ENCODE measurements around the gene SYTL2.
"Not testable (repeated sequence)": the region's sequence is repeated elsewhere in the genome, so short reads cannot be mapped to it uniquely, and the experiment has no call there.

The SYTL2 gene, protein sequence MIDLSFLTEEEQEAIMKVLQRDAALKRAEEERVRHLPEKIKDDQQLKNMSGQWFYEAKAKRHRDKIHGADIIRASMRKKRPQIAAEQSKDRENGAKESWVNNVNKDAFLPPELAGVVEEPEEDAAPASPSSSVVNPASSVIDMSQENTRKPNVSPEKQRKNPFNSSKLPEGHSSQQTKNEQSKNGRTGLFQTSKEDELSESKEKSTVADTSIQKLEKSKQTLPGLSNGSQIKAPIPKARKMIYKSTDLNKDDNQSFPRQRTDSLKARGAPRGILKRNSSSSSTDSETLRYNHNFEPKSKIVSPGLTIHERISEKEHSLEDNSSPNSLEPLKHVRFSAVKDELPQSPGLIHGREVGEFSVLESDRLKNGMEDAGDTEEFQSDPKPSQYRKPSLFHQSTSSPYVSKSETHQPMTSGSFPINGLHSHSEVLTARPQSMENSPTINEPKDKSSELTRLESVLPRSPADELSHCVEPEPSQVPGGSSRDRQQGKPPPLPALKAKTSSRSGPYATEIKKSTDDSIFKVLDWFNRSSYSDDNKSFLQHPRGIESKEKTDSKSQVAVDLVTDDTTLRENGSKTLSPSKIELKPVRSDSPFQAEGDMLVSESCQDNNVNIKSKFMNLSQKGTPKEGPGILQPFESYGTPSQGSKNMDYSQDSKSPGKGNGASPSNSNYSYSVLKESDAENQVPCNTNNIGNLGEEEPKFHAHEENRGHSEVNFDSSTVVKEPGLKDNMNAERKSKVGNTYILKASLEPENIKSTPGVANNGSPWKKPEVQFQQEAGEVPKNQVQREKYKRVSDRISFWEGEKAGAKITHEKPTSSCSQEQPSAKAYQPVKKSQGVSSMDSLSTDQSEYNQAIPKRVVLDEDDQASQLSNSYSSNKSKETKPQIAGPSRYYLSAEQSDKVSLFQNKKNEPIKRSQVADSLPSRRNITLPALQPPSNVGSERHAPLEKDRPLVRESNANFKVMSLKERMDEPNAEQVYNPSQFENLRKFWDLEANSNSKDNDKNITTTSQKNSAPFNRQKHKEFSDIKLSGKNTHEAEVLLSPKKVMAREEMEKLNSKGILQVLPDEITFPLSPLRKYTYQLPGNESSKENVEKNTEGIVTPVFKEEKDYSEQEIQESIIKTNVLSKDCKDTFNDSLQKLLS (N-terminal part only)

DNA sequence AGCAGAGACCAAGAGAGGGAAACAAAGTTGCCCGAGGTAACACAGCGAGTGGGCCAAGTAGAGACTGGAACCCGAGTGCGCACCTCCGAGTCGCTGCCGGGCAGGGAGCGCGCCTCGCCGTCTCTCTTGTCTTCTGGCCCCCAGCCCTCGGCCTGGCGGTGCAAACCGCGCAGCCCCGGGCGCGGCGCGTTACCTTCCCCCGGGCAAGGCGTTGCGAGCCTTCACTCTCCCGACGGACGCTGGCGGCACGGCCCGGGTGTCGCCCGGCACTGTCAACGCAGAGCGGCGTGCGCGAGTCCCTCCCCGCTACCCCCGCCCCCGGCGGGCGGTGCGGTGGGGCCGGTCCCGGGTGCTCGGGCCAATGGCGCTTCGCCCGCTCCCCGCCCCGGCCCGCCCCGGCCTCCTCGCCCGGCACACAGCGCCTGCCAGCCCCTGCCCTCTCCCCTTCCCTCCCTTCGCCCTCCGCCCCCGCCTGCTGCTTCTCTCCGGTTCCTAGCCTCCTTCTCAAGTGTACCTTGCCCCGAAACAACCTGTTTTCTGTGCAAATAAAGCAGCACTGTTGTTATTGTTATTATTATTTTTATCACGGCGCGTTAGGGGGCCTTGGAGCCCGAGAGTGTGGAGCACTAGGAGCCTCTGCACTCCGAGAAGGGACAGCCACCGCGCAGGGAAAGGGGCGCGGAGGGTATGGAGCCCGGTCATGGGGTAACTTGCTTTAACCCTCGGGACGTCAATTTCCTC is at the start of gene SYTL2:
Gene SYTL2 (minus strand): TSS at position 271 of the 741 bp plus-strand sequence. CDS start 53,416 bp downstream, outside the sequence.
- peak; percentile 64 to 71 for DNase-seq (ENCODE audit: low read depth in 2 of 2)

DNA sequence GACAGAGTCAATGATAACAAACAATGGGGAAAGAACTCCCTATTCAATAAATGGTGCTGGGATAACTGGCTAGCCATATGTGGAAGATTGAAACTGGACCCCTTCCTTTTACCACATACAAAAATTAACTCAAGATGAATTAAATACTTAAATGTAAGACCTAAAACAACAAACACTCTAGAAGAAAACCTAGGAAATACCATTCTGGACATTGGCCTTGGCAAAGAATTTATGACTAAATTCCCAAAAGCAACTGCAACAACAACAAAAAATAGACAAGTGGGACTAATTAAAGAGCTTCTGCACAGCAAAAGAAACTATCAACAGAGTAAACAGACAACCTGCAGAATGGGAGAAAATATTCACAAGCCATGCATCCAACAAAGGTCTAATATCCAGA is 48.6 kb upstream of the SYTL2 start:
- not testable (repeated sequence) for DNase-seq (ENCODE audit: low read depth in 2 of 2)

DNA sequence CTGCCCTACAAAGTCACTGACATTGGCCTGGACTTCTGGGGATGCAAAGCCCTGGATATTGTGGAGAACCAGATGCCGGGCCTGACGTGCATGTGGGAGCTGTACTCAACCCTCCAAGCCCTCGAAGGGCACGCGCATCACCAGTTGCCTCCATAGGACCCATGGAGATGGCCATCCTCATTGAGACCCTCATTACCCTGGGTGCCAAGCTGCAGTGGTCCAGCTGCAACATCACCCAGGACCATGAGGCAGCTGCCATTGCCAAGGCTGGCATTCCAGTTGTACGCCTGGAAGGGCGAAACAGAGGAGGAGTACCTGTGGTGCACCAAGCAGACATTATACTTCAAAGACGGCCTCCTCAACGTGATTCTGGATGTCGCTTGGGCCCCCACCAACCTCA is 46.2 kb upstream of the SYTL2 start:
- DNase-seq (ENCODE audit: low read depth in 2 of 2), result no peak

DNA sequence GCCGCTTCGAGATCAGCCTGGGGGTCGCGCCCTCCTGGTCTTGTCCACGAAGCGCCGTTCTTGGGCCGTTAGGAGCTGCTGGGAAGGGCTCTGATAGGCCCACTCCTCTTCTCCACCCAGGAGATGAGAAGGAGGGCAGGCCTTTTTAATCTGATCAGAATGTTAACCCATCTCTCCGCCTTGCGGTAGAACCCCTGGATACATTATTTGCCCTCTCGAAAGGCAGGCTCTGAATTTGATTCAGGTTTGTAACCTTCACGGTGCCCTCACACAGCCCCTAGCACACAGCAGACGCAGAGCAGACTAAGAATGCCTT is 44.4 kb upstream of the SYTL2 start, which contains the start of gene CCDC83:
Gene CCDC83 (plus strand): TSS at position 43 of the 316 bp plus-strand sequence. CDS start 9,741 bp downstream, outside the sequence.
- DNase-seq (ENCODE audit: low read depth in 2 of 2), result no peak

DNA sequence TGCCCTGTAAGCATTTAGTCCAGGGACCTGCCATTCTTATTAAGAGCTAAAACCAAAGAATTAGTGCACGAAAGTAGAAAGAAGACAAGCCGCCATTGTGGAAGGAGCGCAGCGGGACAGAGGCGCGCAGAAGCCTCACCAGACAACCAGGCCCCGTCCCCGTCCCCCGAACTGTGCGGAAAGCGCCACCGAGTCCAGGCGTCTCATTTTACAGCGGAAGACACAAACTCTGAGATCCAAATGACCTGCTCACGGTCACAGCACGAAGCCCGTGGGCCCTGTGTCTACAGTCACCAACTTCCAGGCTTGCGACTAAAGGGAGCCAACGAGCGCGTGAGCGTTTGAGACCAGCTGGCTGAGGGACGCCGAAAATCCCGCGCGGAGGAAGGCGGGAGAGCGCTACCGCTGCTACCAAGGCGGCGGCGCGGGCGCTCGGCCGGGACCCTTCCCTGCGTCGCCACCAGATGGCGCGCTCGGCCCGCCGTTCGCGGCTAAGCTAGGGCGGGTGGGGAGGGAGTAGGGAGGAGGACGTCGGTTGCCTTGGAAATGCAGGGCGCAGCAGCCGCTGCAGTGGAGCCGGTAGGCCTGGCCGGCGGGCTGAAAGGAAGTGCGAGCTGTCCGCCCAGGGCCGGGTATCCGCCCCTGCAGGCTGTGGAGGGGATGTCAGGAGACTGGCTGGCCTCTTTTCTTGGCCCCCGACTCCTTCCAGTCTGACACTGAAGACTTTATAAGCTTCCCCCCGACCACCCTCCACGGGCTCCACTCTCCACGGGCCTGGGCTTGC is 43.8 kb upstream of the SYTL2 start:
- DNase-seq (ENCODE audit: low read depth in 2 of 2), result peak; percentile 88

DNA sequence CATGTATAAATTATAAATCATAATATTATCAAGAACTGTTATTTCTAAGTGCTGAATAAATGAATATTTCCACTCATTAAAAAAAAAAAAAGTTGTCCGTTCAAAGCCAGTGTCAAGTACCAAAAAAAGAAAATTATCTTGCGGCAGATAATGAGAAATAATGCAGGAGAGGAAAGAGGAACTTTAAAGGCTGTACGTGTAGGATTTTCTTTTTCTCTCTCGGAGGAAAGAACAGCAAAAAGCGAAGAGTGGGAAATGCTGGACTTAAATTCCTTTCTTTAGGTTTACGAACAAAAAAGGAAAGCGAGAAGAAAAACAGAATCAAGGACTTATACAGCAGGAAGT is 43.2 kb upstream of the SYTL2 start:
- DNase-seq (ENCODE audit: low read depth in 2 of 2), result no peak

DNA sequence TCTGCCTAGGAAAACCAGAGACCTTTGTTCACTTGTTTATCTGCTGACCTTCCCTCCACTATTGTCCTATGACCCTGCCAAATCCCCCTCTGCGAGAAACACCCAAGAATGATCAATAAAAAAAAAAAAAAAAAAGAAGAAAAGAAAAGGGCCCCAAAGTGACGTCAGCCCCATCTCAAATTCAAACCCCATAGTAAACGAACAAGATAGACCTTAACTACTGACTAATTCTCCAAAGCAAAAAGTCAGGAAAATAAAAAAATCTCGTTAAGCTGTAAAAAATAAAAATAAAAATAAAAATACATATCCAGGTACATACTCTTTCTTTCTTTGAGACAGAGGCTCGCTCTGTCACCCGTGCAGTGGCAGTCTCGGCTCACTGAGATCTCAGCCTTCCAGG is 42.6 kb upstream of the SYTL2 start:
- DNase-seq (ENCODE audit: low read depth in 2 of 2), result not testable (repeated sequence)

DNA sequence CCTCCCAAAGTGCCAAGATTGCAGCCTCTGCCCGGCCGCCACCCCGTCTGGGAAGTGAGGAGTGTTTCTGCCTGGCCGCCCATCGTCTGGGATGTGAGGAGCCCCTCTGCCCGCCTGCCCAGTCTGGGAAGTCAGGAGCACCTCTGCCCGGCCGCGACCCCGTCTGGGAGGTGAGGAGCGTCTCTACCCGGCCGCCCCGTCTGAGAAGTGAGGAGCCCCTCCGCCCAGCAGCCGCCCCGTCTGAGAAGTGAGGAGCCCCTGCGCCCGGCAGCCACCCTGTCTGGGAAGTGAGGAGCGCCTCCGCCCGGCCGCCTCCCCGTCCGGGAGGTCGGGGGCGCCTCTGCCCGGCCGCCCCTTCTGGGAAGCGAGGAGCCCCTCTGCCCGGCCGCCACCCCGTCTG is 41.8 kb upstream of the SYTL2 start:
- not testable (repeated sequence) for DNase-seq (ENCODE audit: low read depth in 2 of 2)

DNA sequence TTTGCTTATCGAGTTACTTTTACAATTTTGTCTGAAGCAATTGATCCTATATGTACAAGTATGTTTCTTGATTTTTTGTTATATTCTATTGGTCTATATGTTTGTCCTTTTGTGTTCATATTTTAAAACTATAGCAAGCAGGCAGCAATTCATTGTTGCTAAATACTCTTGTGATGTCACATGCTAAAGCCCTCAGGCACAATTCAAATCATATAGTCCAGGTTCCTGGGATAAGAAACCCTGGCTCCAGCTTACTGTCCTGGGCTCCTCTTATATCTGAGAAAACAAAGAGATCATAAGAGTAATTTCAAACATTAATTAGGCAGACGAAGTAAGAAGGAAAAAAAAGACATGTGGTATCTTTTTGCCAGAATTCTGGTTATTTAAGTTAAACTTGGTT is 37.6 kb upstream of the SYTL2 start:
- no peak for DNase-seq (ENCODE audit: low read depth in 2 of 2)

DNA sequence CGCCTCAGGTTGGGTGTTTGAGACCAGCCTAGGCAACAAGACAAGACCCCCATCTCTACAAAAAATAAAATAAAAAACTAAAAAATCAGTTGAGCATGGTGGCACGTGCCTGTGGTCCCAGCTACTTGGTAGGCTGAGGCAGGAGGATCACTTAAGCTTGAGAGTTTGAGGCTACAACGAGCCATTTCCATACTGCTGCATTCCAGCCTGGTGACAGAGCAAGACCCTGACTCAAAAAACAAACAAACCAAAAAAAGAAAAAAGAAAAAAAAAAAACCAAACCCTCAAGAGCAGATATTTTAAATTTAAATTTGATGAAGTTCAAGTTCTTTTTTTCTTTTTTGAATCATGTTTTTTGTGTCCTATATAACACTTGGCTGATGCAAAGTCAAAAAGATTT is 37.1 kb upstream of the SYTL2 start:
- DNase-seq (ENCODE audit: low read depth in 2 of 2), result no peak

DNA sequence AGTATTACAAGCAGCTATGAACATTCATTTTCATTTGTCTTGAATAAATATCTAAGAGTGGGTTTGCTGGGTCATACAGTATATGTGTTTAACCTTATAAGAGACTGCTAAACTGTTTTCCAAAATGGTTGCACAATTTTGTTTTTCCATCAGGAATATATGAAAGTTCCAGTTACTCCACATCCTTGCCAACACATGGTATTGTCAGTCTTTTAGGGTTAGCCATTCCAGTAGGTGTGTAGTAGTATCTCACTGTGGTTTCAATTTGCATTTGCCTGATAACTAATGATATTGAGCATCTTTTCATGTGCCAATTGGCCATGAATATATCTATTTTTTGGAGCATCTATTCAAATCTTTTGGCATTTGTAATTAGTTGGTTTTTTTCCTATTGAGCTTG is 36.5 kb upstream of the SYTL2 start:
- no peak for DNase-seq (ENCODE audit: low read depth in 2 of 2)

DNA sequence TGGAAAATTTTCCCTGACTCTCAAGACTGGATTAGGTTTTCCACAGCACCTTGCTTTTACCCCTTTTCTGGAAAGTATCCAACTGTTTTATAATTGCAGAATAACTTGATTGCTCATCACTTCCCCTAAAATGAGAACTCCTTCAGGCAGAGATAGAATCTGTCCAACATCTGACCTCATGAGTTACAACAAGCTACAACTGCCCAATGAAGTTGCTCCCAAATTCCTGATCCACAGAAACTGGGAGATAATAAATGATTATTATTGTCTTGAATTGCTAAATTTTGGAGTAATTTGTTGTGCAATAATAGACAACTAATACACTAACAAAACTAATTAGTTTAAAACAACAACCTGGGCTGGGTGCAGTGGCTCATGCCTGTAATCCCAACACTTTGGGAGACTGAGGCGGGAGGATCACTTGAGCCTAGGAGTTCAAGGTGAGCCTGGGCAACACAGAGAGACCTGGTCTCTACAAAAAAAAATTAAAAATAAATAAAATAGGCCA is 34.2 kb upstream of the SYTL2 start:
- DNase-seq (ENCODE audit: low read depth in 2 of 2), result no peak

DNA sequence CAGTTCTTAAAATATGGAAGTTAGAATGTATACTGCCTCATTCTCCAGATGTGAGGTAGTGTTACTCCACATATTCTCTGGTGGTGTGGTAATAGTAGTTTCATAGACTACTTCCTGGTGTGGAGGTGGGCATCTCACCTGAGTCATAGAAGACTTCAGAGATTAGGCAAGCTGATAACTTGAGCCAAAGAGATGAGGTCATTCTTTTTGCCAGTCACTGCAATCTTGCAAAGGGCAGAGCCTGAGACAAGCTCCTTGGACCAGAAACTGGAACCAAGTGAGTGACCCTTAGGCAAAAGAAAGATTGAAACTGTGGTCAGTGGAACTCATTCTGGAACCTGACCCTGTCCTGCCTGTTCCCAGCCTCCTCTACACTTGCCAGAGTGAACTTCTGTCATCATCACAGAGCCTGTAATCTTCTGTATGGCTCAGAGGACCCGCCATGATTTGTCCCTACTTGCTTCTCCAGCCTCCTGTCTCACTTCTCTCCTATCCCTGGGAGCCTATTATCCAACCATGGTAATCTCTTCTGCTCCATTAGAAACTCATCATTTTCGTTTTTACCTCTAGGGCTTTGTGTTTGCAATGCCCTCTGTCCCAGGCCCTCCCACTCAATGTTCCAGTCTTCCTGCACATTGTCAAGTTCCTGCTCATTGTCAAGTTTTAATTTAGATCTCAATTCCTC is 33.6 kb upstream of the SYTL2 start:
- no peak for DNase-seq (ENCODE audit: low read depth in 2 of 2)

DNA sequence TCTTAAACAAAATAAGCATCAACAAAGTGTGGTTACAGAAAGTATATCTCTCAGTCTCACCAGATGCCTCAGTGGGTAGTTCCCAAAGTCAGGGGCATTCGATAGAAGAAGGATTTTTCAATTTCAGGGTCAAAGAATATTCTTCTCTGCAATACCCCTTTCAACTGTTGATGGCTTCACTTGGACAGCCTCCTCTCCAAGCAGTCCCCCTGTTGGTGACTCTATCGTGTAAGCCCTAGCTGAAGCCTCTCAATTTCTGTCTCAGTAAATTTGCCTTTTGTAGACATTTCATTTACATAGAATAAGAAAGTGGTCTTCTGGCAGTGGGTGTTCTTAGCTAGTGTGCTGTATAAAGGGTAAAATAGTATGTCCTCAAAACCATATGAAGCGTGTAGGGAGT is 33.0 kb upstream of the SYTL2 start:
- DNase-seq (ENCODE audit: low read depth in 2 of 2), result no peak

DNA sequence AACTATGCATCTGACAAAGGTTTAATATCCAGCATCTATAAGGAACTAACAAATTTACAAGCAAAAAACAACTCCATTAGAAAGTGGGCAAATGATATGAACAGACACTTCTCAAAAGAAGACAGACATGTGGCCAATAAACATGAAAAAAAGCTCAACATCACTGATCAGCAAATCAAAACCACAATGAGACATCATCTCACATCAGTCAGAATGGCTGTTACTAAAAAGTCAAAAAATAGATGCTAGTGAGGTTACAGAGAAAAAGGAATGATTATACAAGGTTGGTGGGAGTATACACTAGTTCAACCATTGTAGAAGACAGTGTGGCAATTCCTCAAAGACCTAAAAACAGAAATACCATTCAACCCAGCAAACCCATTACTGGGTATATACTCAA is 30.0 kb upstream of the SYTL2 start:
- not testable (repeated sequence) for DNase-seq (ENCODE audit: low read depth in 2 of 2)

DNA sequence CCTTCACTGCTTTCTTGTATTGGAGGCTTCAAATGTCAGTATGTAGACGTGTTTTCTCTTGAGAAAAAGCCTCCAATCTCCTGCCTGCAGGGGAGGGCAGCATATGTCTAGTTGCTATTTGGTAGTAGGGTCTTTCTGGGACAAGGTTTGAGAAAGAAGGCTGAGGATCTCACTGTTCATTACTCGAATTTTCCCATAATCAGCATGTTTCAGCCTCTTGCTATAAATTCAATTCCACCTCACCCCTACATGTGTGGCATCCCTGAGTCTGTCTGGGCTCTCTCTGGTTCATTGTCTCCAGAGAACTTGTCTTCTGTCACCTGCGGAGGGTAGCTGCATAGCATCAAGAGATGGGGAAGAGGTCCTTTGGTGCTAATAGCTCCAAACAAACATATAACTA is 24.8 kb upstream of the SYTL2 start:
- no peak for DNase-seq (ENCODE audit: low read depth in 2 of 2)

DNA sequence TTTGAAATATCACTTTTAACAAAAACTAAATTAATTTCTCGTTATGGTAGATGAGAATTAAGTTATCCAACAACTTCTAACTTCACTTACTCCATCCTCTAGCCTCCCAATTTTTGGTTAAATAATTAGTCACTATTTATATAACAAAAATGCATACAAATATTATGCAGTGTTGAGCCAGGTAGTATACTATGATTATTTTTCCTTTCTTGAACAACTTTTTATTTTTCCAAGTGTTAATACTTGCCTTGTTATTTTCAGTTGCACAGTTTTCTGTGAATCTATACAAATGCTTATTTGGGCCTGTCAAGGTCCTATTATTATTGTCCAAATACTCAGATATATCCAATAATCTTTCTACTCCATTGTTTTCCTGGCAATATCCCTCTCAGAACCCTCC is 24.3 kb upstream of the SYTL2 start:
- DNase-seq (ENCODE audit: low read depth in 2 of 2), result no peak

DNA sequence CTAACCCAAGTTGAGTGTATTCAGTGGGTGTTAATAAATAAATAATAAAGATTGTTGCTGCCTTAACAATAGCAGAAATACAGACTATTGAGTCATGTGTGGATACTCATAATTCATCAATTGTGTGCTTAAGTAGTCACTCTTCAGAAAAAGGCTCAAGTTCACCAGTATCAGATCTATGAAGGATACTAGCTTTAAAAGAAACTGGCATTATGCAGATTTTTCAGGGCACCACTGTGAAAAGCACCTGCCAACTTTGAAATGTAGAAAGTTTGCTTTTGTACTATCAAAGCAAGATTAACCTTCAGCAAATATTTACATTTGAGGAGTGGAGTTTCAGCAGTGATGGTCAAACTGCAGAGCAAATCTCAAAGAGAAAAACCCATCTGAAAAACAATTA is 20.1 kb upstream of the SYTL2 start:
- DNase-seq (ENCODE audit: low read depth in 2 of 2), result no peak

DNA sequence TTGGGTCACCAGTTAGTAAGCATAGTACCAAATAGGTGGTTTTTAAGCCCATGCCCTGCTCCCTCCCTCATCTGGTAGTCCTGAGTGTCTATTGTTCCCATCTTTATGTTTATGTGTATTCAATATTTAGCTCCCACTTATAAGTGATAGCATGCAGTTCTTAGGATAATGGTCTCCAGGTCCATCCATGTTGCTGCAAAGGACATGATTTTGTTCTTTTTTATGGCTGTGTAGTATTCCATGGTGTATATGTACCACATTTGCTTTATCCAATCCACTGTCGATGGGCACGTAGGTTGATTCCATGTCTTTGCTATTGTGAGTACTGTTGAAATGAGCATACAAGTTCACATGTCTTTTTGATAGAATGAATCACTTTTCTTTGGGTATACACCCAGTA is 18.2 kb upstream of the SYTL2 start:
- DNase-seq (ENCODE audit: low read depth in 2 of 2), result no peak

DNA sequence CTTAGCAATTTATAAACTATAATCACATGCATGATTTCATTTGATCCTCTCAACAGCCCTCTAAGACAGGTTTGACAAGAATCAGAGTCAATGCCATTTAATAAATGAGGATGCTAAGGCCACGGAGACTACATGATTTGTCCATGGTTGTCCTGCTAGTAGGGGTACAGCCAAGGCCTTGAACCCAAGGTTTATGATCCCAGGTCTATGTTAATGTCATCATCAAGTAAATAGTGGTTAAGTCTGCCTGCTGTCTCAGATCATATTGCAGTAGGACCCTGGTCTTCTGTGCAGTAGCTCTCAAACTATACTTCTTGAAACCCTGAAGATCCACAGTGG is 17.7 kb upstream of the SYTL2 start:
- no peak for DNase-seq (ENCODE audit: low read depth in 2 of 2)

Data from stimulated activated CD8-positive, alpha-beta memory T cell treated with anti-CD3 and anti-CD28 coated beads, Interleukin-15, amount 100 ng/mL, for 48 hours (primary cell).